Natural killer cell (primary cell): Measurements from ENCODE around the gene MGAT3. TPM values are rescaled to one million over a fixed set of nuclear protein-coding genes. Genes with fewer than 3 reads are reported as not detected.

Source experiments
- ATAC-seq, 3 donors: fragments of 150-1000 bp in 2 of 3; fragments of 200-7000 bp in 1 of 3; cut with Tn5 transposase; 1 replicate in 1 of 3; 2 replicates in 2 of 3; pipeline ENCODE4 v1.10.0; 2021; ENCODE audit warnings: mild to moderate bottlenecking in 2 of 3, moderate library complexity in 2 of 3
- DNase-seq, 2 donors: peaks; one replicate each; pipeline versions ENCODE4 v3.0.0 to v3.0.0-alpha.2; 2013 to 2021; ENCODE audit warnings: mixed read lengths in 1 of 2
- H3K27ac ChIP-seq: one replicate; pipeline ENCODE4 v1.5.1; 2013; ENCODE audit warnings: mild to moderate bottlenecking, low read length
- H3K27me3 ChIP-seq: one replicate; pipeline ENCODE4 v1.6.1; 2013; ENCODE audit warnings: low read length; ENCODE audit not compliant: control insufficient read depth, insufficient read depth
- H3K36me3 ChIP-seq: one replicate; pipeline ENCODE4 v1.6.1; 2013; ENCODE audit warnings: low read length; ENCODE audit not compliant: control insufficient read depth, insufficient read depth
- H3K4me1 ChIP-seq: one replicate; pipeline ENCODE4 v1.6.1; 2013; ENCODE audit warnings: low read length; ENCODE audit not compliant: control insufficient read depth, insufficient read depth
- H3K4me3 ChIP-seq: one replicate; pipeline ENCODE4 v1.5.1; 2013; ENCODE audit warnings: low read length
- H3K9me3 ChIP-seq: one replicate; pipeline ENCODE4 v1.6.1; 2013; ENCODE audit warnings: low read length; ENCODE audit not compliant: control insufficient read depth, insufficient read depth
- H3K27ac Mint-ChIP-seq, 2 donors: one replicate each; pipeline ENCODE4 v1.8.0; 2022; ENCODE audit warnings: mild to moderate bottlenecking in 2 of 2, mixed read lengths in 2 of 2, moderate library complexity in 1 of 2
- H3K27me3 Mint-ChIP-seq, 2 donors: one replicate each; pipeline ENCODE4 v1.8.0; 2022; ENCODE audit warnings: low read depth in 2 of 2, mixed read lengths in 2 of 2
- H3K36me3 Mint-ChIP-seq: one replicate; pipeline ENCODE4 v1.8.0; 2022; ENCODE audit warnings: mixed read lengths
- H3K4me1 Mint-ChIP-seq, 2 donors: one replicate each; pipeline ENCODE4 v1.8.0; 2022; ENCODE audit warnings: mixed read lengths in 2 of 2
- H3K4me3 Mint-ChIP-seq: one replicate; pipeline ENCODE4 v1.8.0; 2022; ENCODE audit warnings: mild to moderate bottlenecking, moderate library complexity, mixed read lengths
- H3K9me3 Mint-ChIP-seq, 2 donors: one replicate each; pipeline ENCODE4 v1.8.0; 2022; ENCODE audit warnings: mixed read lengths in 2 of 2
- CTCF ChIP-seq: fragments of 200-600 bp; IDR thresholded peaks from one replicate; pipeline ENCODE4 v1.8.0; 2022; ENCODE audit warnings: antibody characterized with exemption
- WGBS: methylation state at CpG from one replicate; pipeline ENCODE4 v1.1.7; 2013; ENCODE audit warnings: missing lambda C conversion rate; ENCODE audit not compliant: insufficient coverage; 5-methylcytosine and 5-hydroxymethylcytosine counted together
- intact Hi-C: fragments of 100-400 bp; cut with micrococcal nuclease; formaldehyde crosslinking; loops from one replicate; pipeline ENCODE4 v1.14.2; 2022
- total RNA-seq, 4 donors: library from RNA; stranded (reverse); fragments of 120-200 nt in 1 of 4; gene quantifications; one replicate each; pipeline versions ENCODE4 v1.2.3 to v1.2.4, GENCODE V29; 2013 to 2022

MGAT3 gene
- total RNA-seq, 3 donors from 2014 or later (not counting 1 experiment from before 2014, with no cell fraction given): 0.09 to 13.7 (median 0.11) TPM

DNA sequence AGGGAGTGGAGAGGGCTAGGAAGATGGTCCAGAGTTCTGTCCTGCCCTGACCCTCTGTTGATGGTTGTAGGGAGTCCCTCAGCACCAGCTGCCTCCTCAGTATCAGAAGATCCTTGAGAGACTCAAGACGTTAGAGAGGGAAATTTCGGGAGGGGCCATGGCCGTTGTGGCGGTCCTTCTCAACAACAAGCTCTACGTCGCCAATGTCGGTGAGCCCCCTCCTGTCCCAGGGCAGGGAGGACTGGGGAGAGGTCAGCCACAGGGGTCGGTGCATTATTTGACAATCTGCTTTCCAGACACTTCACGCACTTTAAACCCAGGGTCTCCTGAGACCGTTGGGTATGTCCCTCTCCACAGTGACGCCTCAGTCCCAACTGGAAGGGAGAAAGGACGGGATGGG lies 39.2 kb upstream of the MGAT3 start:
- no peak overlapping the region for H3K4me3 Mint-ChIP-seq
- Histone ChIP-seq H3K27me3 (no peaks in the 10 kb centered on the region), H3K27ac (no peak overlapping the region), H3K36me3 (peaks cover 68% of the 10 kb centered on the region), H3K4me1 (peaks cover 17% of the 10 kb centered on the region), H3K4me3 (no peak overlapping the region), H3K9me3 (no peaks in the 10 kb centered on the region)
- DNase-seq (no peak), ATAC-seq (no peak)
- no peaks in the 10 kb centered on the region for H3K9me3 Mint-ChIP-seq
- H3K36me3 Mint-ChIP-seq: no peaks in the 10 kb centered on the region
- no peak overlapping the region for H3K27ac Mint-ChIP-seq
- H3K4me1 Mint-ChIP-seq: peaks cover 0 to 7% of the 10 kb centered on the region in 2 donors
- intact Hi-C loops: no loop called here
- TF ChIP-seq CTCF: no peak
- no peaks in the 10 kb centered on the region for H3K27me3 Mint-ChIP-seq
- WGBS: 96% methylated on average over 12 of the region's 12 CpGs

DNA sequence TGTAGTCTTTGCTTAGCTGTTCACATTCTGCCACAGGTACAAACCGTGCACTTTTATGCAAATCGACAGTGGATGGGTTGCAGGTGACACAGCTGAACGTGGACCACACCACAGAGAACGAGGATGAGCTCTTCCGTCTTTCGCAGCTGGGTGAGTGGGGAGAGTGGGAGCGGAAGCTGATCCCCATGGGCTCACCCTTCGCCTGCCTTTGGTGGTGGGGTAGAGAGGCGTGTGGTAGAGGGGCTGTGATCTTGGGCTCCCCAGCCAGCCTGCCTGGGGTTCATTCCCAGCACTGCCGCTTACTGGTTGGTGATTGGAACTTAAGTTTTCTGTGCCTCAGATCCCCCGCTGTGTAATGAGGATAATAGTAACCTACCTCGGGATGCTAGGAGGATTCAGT lies 38.1 kb upstream of the MGAT3 start:
- Histone ChIP-seq H3K9me3 (no peaks in the 10 kb centered on the region), H3K27me3 (no peaks in the 10 kb centered on the region), H3K4me1 (peaks cover 8% of the 10 kb centered on the region), H3K4me3 (no peak overlapping the region), H3K36me3 (peaks cover 69% of the 10 kb centered on the region), H3K27ac (no peak overlapping the region)
- Mint-ChIP-seq H3K4me1 (peaks cover 0 to 6% of the 10 kb centered on the region in 2 donors), H3K4me3 (no peak overlapping the region), H3K9me3 (no peaks in the 10 kb centered on the region), H3K27ac (no peak overlapping the region), H3K36me3 (no peaks in the 10 kb centered on the region), H3K27me3 (no peaks in the 10 kb centered on the region)
- no peak for TF ChIP-seq CTCF
- WGBS: 97% methylated on average over 12 of the region's 12 CpGs
- ATAC-seq (no peak), DNase-seq (no peak)
- intact Hi-C loops: no loop called here

- 94% methylated on average over 6 of the region's 6 CpGs for WGBS
- no peak overlapping the region for H3K4me3 ChIP-seq
- H3K27me3 Mint-ChIP-seq: no peaks in the 10 kb centered on the region
- H3K36me3 ChIP-seq: peaks cover 72% of the 10 kb centered on the region
- no peak overlapping the region for H3K27ac ChIP-seq
- DNase-seq (no peak), ATAC-seq (no peak)
- intact Hi-C loops: no loop called here
- H3K36me3 Mint-ChIP-seq: no peaks in the 10 kb centered on the region
- no peaks in the 10 kb centered on the region for H3K27me3 ChIP-seq
- peaks cover 0 to 2% of the 10 kb centered on the region in 2 donors for H3K4me1 Mint-ChIP-seq
- H3K4me3 Mint-ChIP-seq: no peak overlapping the region
- no peaks in the 10 kb centered on the region for H3K9me3 ChIP-seq
- no peak overlapping the region for H3K27ac Mint-ChIP-seq
- H3K4me1 ChIP-seq: peaks cover 4% of the 10 kb centered on the region
- no peaks in the 10 kb centered on the region for H3K9me3 Mint-ChIP-seq
- no peak for TF ChIP-seq CTCF
Measured at GRCh38 chr22:39419096-39419495, 37.7 kb upstream of the MGAT3 start.

DNA sequence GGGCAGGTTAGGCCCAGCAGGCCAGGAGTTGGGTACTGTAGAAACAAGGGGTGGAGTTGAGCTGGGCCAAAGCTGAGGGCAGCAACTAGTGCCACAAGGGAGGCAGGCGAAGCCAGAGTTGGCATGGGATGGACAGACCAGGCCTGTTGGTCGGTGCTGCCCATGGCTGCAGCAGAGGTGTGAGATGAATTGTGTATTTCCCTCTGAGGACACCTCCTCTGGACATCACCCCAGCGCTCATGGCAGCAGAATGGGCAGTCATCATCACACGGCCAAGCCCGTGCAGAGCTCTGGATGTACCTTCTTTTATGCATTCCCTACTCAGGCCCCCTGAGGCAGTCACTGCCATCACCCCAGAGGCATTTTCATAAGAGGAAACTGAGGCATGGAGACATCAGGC lies 36.9 kb upstream of the MGAT3 start:
- WGBS: 97% methylated on average over 5 of the region's 5 CpGs
- no peak overlapping the region for H3K27ac ChIP-seq
- TF ChIP-seq CTCF: no peak
- no peaks in the 10 kb centered on the region for H3K27me3 ChIP-seq
- Mint-ChIP-seq H3K27me3 (no peaks in the 10 kb centered on the region), H3K27ac (no peak overlapping the region), H3K4me3 (no peak overlapping the region), H3K9me3 (no peaks in the 10 kb centered on the region), H3K4me1 (no peaks in the 10 kb centered on the region), H3K36me3 (no peaks in the 10 kb centered on the region)
- no peak for ATAC-seq
- no peaks in the 10 kb centered on the region for H3K9me3 ChIP-seq
- DNase-seq: no peak
- H3K4me1 ChIP-seq: no peaks in the 10 kb centered on the region
- intact Hi-C loops: no loop called here
- no peak overlapping the region for H3K4me3 ChIP-seq
- H3K36me3 ChIP-seq: peaks cover 76% of the 10 kb centered on the region
